Measurements from ENCODE around the gene IL1RL2.

IL1RL2 gene

DNA sequence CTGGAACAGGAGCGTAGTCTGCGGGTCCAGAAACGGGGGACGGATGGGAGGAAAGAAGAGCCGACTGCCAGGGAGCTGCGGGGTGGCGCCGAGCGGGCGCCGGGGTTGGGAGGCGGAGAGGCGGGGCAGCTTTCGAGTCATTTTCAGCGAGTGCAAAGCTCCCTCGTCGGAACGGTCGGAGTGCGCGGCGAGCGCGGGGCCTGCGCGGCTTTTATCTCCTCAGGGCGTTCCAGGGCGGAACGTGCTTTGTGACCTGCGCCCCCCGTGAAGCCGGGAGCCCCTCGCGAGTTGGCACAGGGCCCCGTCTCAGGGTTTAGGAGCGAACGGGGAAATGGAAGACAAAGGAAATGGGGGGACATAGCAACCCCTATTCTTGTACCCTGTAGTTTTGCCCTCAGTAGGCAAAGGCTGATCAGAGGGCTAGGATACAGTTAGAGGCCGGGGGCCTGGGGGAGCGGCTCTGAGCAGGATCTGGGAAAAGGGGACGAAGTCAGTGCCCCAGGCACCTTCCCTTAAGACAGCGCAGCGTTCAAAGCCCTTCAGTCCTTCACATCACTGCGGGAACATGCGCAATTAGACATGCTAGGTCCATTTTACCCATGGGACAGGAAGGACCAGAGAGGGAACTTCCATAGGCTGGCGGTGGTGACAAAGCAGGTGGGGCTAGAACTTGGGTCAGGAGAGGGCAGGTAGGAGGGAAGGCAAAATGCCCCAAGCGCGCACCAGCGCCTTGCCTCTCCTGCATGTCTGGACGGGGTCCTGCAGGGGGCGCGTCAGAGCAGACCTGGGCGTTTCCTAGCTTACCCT is 64.4 kb downstream of the IL1RL2 start:
- Histone ChIP-seq H3K4me2 (ENCODE audit: low read length) (peak overlapping the region; percentile 4), H3K79me1 (ENCODE audit: low read length) (no peaks in the 10 kb centered on the region), H3K36me3 (ENCODE audit: control insufficient read depth, insufficient read depth, low read length) (no peaks in the 10 kb centered on the region), H3K18ac (ENCODE audit: low read length) (no peak overlapping the region), H3K4ac (ENCODE audit: low read depth, low read length) (no peak overlapping the region), H2BK15ac (replicated peaks; ENCODE audit: low read depth) (no peak overlapping the region), H3K27ac (ENCODE audit: low read depth, low read length) (no peak overlapping the region), H4K5ac (ENCODE audit: low read length) (no peak overlapping the region), H2BK5ac (ENCODE audit: low read length) (no peak overlapping the region), H3K27me3 (ENCODE audit: insufficient read depth, low read length, poor library complexity) (no peaks in the 10 kb centered on the region), H3K4me1 (ENCODE audit: control insufficient read depth, low read depth, low read length) (no peaks in the 10 kb centered on the region), H2BK120ac (ENCODE audit: low read depth, low read length) (no peak overlapping the region), H2AK5ac (ENCODE audit: low read length) (no peak overlapping the region), H3K23ac (ENCODE audit: low read length) (no peak overlapping the region), H3K4me3 (ENCODE audit: low read length) (no peak overlapping the region), H4K8ac (ENCODE audit: low read depth, low read length) (no peak overlapping the region), H3K79me2 (ENCODE audit: control insufficient read depth, insufficient read depth, low read length) (no peaks in the 10 kb centered on the region), H3K9ac (ENCODE audit: low read length) (no peak overlapping the region), H3K56ac (ENCODE audit: low read length) (peak overlapping the region; percentile 25)
- no CpG with 5 or more reads among the region's 52 CpGs for WGBS (ENCODE audit: extremely low coverage, insufficient coverage, low lambda C conversion rate)
- DNase-seq, result peak; percentile 63

DNA sequence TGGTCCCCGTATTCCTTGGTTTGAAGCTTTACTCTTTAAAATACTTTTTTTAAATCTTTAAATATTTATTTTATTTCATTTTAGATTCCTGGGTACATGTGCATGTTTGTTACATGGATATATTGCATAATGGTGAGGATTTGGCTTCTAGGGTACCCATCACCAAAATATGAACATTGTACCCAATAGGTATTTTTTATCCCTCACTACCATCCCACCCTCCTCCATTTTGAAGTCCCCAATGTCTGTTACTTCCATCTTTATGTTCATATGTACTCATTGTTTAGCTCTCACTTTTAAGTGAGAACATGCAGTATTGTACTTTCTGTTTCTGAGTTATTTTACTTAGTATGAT is 65.0 kb downstream of the IL1RL2 start:
- no peak overlapping the region for H3K23ac ChIP-seq (ENCODE audit: low read length)
- no peak overlapping the region for H3K9ac ChIP-seq (ENCODE audit: low read length)
- no peak overlapping the region for H3K4me3 ChIP-seq (ENCODE audit: low read length)
- H3K79me2 ChIP-seq (ENCODE audit: control insufficient read depth, insufficient read depth, low read length), result no peaks in the 10 kb centered on the region
- no peak overlapping the region for H4K8ac ChIP-seq (ENCODE audit: low read depth, low read length)
- DNase-seq, result no peak
- H4K5ac ChIP-seq (ENCODE audit: low read length), result no peak overlapping the region
- no peak overlapping the region for H2BK120ac ChIP-seq (ENCODE audit: low read depth, low read length)
- H2BK15ac ChIP-seq (replicated peaks; ENCODE audit: low read depth), result no peak overlapping the region
- H3K27me3 ChIP-seq (ENCODE audit: insufficient read depth, low read length, poor library complexity), result no peaks in the 10 kb centered on the region
- H3K79me1 ChIP-seq (ENCODE audit: low read length), result no peaks in the 10 kb centered on the region
- H3K18ac ChIP-seq (ENCODE audit: low read length), result no peak overlapping the region
- H3K36me3 ChIP-seq (ENCODE audit: control insufficient read depth, insufficient read depth, low read length), result no peaks in the 10 kb centered on the region
- no peaks in the 10 kb centered on the region for H3K4me1 ChIP-seq (ENCODE audit: control insufficient read depth, low read depth, low read length)
- no CpG with 5 or more reads among the region's 1 CpG for WGBS (ENCODE audit: extremely low coverage, insufficient coverage, low lambda C conversion rate)
- H3K27ac ChIP-seq (ENCODE audit: low read depth, low read length), result no peak overlapping the region
- no peak overlapping the region for H3K56ac ChIP-seq (ENCODE audit: low read length)
- H2BK5ac ChIP-seq (ENCODE audit: low read length), result no peak overlapping the region
- H3K4ac ChIP-seq (ENCODE audit: low read depth, low read length), result no peak overlapping the region
- no peak overlapping the region for H3K4me2 ChIP-seq (ENCODE audit: low read length)
- H2AK5ac ChIP-seq (ENCODE audit: low read length), result no peak overlapping the region

DNA sequence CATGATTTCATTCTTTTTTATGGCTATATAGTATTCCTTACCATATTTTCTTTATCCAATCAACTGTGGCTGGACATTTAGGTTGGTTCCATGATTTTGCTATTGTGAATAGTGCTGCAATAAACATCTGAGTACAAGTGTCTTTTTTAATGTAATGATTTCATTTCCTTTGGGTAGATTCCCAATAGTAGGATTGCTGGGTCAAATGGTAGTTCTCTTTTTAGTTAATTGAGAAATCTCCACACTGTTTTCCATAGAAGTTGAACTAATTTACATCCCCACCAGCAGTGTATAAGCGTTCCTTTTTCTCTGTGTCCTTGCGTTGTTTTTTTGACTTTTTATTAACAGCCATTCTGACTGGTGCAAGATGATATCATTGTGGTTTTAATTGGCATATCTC is 65.4 kb downstream of the IL1RL2 start:
- no peak overlapping the region for H3K27ac ChIP-seq (ENCODE audit: low read depth, low read length)
- no peak for DNase-seq
- no peak overlapping the region for H3K4me2 ChIP-seq (ENCODE audit: low read length)
- H2AK5ac ChIP-seq (ENCODE audit: low read length), result no peak overlapping the region
- no peak overlapping the region for H2BK120ac ChIP-seq (ENCODE audit: low read depth, low read length)
- no peak overlapping the region for H2BK5ac ChIP-seq (ENCODE audit: low read length)
- WGBS (ENCODE audit: extremely low coverage, insufficient coverage, low lambda C conversion rate), result no CpG with 5 or more reads among the region's 2 CpGs
- no peaks in the 10 kb centered on the region for H3K79me1 ChIP-seq (ENCODE audit: low read length)
- H3K36me3 ChIP-seq (ENCODE audit: control insufficient read depth, insufficient read depth, low read length), result no peaks in the 10 kb centered on the region
- H3K79me2 ChIP-seq (ENCODE audit: control insufficient read depth, insufficient read depth, low read length), result no peaks in the 10 kb centered on the region
- H3K4me3 ChIP-seq (ENCODE audit: low read length), result no peak overlapping the region
- no peak overlapping the region for H3K23ac ChIP-seq (ENCODE audit: low read length)
- H3K27me3 ChIP-seq (ENCODE audit: insufficient read depth, low read length, poor library complexity), result no peaks in the 10 kb centered on the region
- no peak overlapping the region for H3K9ac ChIP-seq (ENCODE audit: low read length)
- H3K4me1 ChIP-seq (ENCODE audit: control insufficient read depth, low read depth, low read length), result no peaks in the 10 kb centered on the region
- H3K56ac ChIP-seq (ENCODE audit: low read length), result no peak overlapping the region
- H3K18ac ChIP-seq (ENCODE audit: low read length), result no peak overlapping the region
- no peak overlapping the region for H3K4ac ChIP-seq (ENCODE audit: low read depth, low read length)
- H2BK15ac ChIP-seq (replicated peaks; ENCODE audit: low read depth), result no peak overlapping the region
- H4K8ac ChIP-seq (ENCODE audit: low read depth, low read length), result no peak overlapping the region
- no peak overlapping the region for H4K5ac ChIP-seq (ENCODE audit: low read length)

- H3K18ac ChIP-seq (ENCODE audit: low read length), result no peak overlapping the region
Observed at GRCh38 chr2:102253140-102253752, 66.4 kb downstream of the IL1RL2 start.

GRCh38 chr2:102253753-102254150 is 66.9 kb downstream of the IL1RL2 start:
- H2AK5ac ChIP-seq (ENCODE audit: low read length), result no peak overlapping the region
- no peak overlapping the region for H3K4me2 ChIP-seq (ENCODE audit: low read length)
- H3K4me1 ChIP-seq (ENCODE audit: control insufficient read depth, low read depth, low read length), result no peaks in the 10 kb centered on the region
- no peak overlapping the region for H3K56ac ChIP-seq (ENCODE audit: low read length)
- H3K79me1 ChIP-seq (ENCODE audit: low read length), result no peaks in the 10 kb centered on the region
- H3K36me3 ChIP-seq (ENCODE audit: control insufficient read depth, insufficient read depth, low read length), result no peaks in the 10 kb centered on the region
- H3K79me2 ChIP-seq (ENCODE audit: control insufficient read depth, insufficient read depth, low read length), result no peaks in the 10 kb centered on the region
- no peak overlapping the region for H3K4ac ChIP-seq (ENCODE audit: low read depth, low read length)
- no peak overlapping the region for H3K23ac ChIP-seq (ENCODE audit: low read length)
- H3K9ac ChIP-seq (ENCODE audit: low read length), result no peak overlapping the region
- no peak overlapping the region for H4K5ac ChIP-seq (ENCODE audit: low read length)
- no peak overlapping the region for H3K18ac ChIP-seq (ENCODE audit: low read length)
- H2BK15ac ChIP-seq (replicated peaks; ENCODE audit: low read depth), result no peak overlapping the region
- DNase-seq, result no peak
- no peaks in the 10 kb centered on the region for H3K27me3 ChIP-seq (ENCODE audit: insufficient read depth, low read length, poor library complexity)
- no peak overlapping the region for H3K4me3 ChIP-seq (ENCODE audit: low read length)
- no CpG with 5 or more reads among the region's 2 CpGs for WGBS (ENCODE audit: extremely low coverage, insufficient coverage, low lambda C conversion rate)
- H4K8ac ChIP-seq (ENCODE audit: low read depth, low read length), result no peak overlapping the region
- no peak overlapping the region for H2BK120ac ChIP-seq (ENCODE audit: low read depth, low read length)
- no peak overlapping the region for H3K27ac ChIP-seq (ENCODE audit: low read depth, low read length)
- H2BK5ac ChIP-seq (ENCODE audit: low read length), result no peak overlapping the region

More at GRCh38 chr2:102253140-102253752, 66.4 kb downstream of the IL1RL2 start:
- Histone ChIP-seq H2BK15ac (replicated peaks; ENCODE audit: low read depth) (no peak overlapping the region), H3K79me2 (ENCODE audit: control insufficient read depth, insufficient read depth, low read length) (no peaks in the 10 kb centered on the region), H3K4me2 (ENCODE audit: low read length) (no peak overlapping the region), H3K4ac (ENCODE audit: low read depth, low read length) (no peak overlapping the region), H4K5ac (ENCODE audit: low read length) (no peak overlapping the region), H2BK5ac (ENCODE audit: low read length) (no peak overlapping the region), H3K4me1 (ENCODE audit: control insufficient read depth, low read depth, low read length) (no peaks in the 10 kb centered on the region), H3K79me1 (ENCODE audit: low read length) (no peaks in the 10 kb centered on the region), H3K9ac (ENCODE audit: low read length) (no peak overlapping the region), H2BK120ac (ENCODE audit: low read depth, low read length) (no peak overlapping the region), H4K8ac (ENCODE audit: low read depth, low read length) (no peak overlapping the region), H3K27ac (ENCODE audit: low read depth, low read length) (no peak overlapping the region), H2AK5ac (ENCODE audit: low read length) (no peak overlapping the region), H3K4me3 (ENCODE audit: low read length) (no peak overlapping the region), H3K23ac (ENCODE audit: low read length) (no peak overlapping the region), H3K36me3 (ENCODE audit: control insufficient read depth, insufficient read depth, low read length) (no peaks in the 10 kb centered on the region), H3K56ac (ENCODE audit: low read length) (no peak overlapping the region), H3K27me3 (ENCODE audit: insufficient read depth, low read length, poor library complexity) (no peaks in the 10 kb centered on the region)
- no peak for DNase-seq
- no CpG with 5 or more reads among the region's 1 CpG for WGBS (ENCODE audit: extremely low coverage, insufficient coverage, low lambda C conversion rate)

GRCh38 chr2:102256276-102256675 is 69.5 kb downstream of the IL1RL2 start:
- no peak overlapping the region for H3K4me2 ChIP-seq (ENCODE audit: low read length)
- H2AK5ac ChIP-seq (ENCODE audit: low read length), result no peak overlapping the region
- no peak overlapping the region for H2BK120ac ChIP-seq (ENCODE audit: low read depth, low read length)
- no peaks in the 10 kb centered on the region for H3K4me1 ChIP-seq (ENCODE audit: control insufficient read depth, low read depth, low read length)
- no peaks in the 10 kb centered on the region for H3K27me3 ChIP-seq (ENCODE audit: insufficient read depth, low read length, poor library complexity)
- no peak overlapping the region for H3K56ac ChIP-seq (ENCODE audit: low read length)
- H3K4ac ChIP-seq (ENCODE audit: low read depth, low read length), result no peak overlapping the region
- no peak for DNase-seq
- no peak overlapping the region for H3K23ac ChIP-seq (ENCODE audit: low read length)
- H3K79me2 ChIP-seq (ENCODE audit: control insufficient read depth, insufficient read depth, low read length), result no peaks in the 10 kb centered on the region
- no peaks in the 10 kb centered on the region for H3K36me3 ChIP-seq (ENCODE audit: control insufficient read depth, insufficient read depth, low read length)
- no peak overlapping the region for H4K8ac ChIP-seq (ENCODE audit: low read depth, low read length)
- no peak overlapping the region for H4K5ac ChIP-seq (ENCODE audit: low read length)
- no peak overlapping the region for H2BK15ac ChIP-seq (replicated peaks; ENCODE audit: low read depth)
- H3K4me3 ChIP-seq (ENCODE audit: low read length), result no peak overlapping the region
- H3K27ac ChIP-seq (ENCODE audit: low read depth, low read length), result no peak overlapping the region
- H2BK5ac ChIP-seq (ENCODE audit: low read length), result no peak overlapping the region
- H3K18ac ChIP-seq (ENCODE audit: low read length), result no peak overlapping the region
- H3K9ac ChIP-seq (ENCODE audit: low read length), result no peak overlapping the region
- no peaks in the 10 kb centered on the region for H3K79me1 ChIP-seq (ENCODE audit: low read length)

Measured in mesendoderm (in vitro differentiated cells).